Naive thymus-derived CD8-positive, alpha-beta T cell (primary cell): ENCODE measurements around the gene TAF4. TPM values are rescaled to one million over a fixed set of nuclear protein-coding genes. Genes with fewer than 3 reads are reported as not detected.
A peak's percentile ranks its signal among the peaks of the same experiment; 100 is the strongest.
"Not testable (repeated sequence)": the region's sequence is repeated elsewhere in the genome, so short reads cannot be mapped to it uniquely, and the experiment has no call there.

ENCODE experiments used
- ATAC-seq, 2 donors: fragments of 150-1000 bp; cut with Tn5 transposase in 1 of 2; sonication (Bioruptor Pico), chemical (Tn5 transposase) in 1 of 2; 1 replicate in 1 of 2; 2 replicates in 1 of 2; pipeline ENCODE4 v1.10.0; 2021; ENCODE audit warnings: mild to moderate bottlenecking in 2 of 2, moderate library complexity in 2 of 2
- POLR2A ChIA-PET: fragments of 350-600 bp; sonication (Branson Sonifier 250); formaldehyde crosslinking; loops from one replicate; lab custom pipeline; 2021; ENCODE audit warnings: antibody characterized with exemption; lab: Charles Lee
- DNase-seq, 10 donors: peaks; one replicate each; pipeline versions ENCODE4 v3.0.0 to v3.0.0-alpha.2; 2020 to 2022
- H3K27ac Mint-ChIP-seq, 10 donors: one replicate each; pipeline ENCODE4 v1.8.0; 2020 to 2022; ENCODE audit warnings: mild to moderate bottlenecking in 10 of 10, mixed read lengths in 10 of 10, moderate library complexity in 4 of 10, inconsistent platforms in 1 of 10
- H3K27me3 Mint-ChIP-seq, 5 donors: one replicate each; pipeline ENCODE4 v1.8.0; 2021 to 2022; ENCODE audit warnings: mixed read lengths in 5 of 5
- H3K36me3 Mint-ChIP-seq, 3 donors: one replicate each; pipeline ENCODE4 v1.8.0; 2020 to 2022; ENCODE audit warnings: mixed read lengths in 3 of 3, mild to moderate bottlenecking in 2 of 3, inconsistent platforms in 1 of 3
- H3K4me1 Mint-ChIP-seq, 4 donors: one replicate each; pipeline ENCODE4 v1.8.0; 2021 to 2022; ENCODE audit warnings: mixed read lengths in 4 of 4
- H3K4me3 Mint-ChIP-seq, 10 donors: one replicate each; pipeline ENCODE4 v1.8.0; 2020 to 2022; ENCODE audit warnings: mild to moderate bottlenecking in 10 of 10, mixed read lengths in 10 of 10, moderate library complexity in 6 of 10, inconsistent platforms in 1 of 10
- H3K9me3 Mint-ChIP-seq, 9 donors: one replicate each; pipeline ENCODE4 v1.8.0; 2020 to 2022; ENCODE audit warnings: mixed read lengths in 9 of 9, mild to moderate bottlenecking in 3 of 9, inconsistent platforms in 1 of 9, moderate library complexity in 1 of 9
- polyA plus RNA-seq, 3 donors: library from polyadenylated mRNA; unstranded; fragments of 300-500 nt; fragmentation: Illumina TruSeq; gene quantifications; one replicate each; pipeline ENCODE4 v1.2.3, GENCODE V29; 2021
- total RNA-seq, 8 experiments: library from RNA in 2 of 8; stranded (reverse) in 2 of 8; gene quantifications; one replicate each; pipeline ENCODE4 v1.2.3 and lab custom pipeline; 2021 to 2026

The TAF4 gene
- total and polyA plus RNA-seq, 5 experiments from 2014 or later = 0.31 to 41.5 (median 1.6) TPM

DNA sequence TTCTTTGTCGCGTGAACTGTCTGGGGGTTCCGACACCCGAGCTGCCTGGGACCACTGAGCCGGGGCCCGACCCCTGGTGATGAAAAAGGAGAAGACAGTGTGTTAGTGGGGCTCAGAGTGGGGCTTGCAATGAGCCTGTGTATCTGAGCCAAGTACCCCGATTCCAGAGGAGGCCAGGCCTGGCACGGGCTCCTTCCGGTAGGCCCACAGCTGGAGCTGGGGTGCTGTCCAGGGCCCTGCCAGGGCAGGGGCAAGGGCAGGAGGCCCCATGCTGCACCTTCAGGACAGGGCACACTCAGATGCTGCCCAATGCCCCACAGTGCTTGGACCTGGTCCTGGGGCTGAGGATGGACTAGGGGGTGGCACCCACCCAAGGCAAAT lies 89.4 kb downstream of the TAF4 start:
- H3K4me1 Mint-ChIP-seq = peaks cover 4 to 10% (median 8%) of the 10 kb centered on the region in 4 donors

DNA sequence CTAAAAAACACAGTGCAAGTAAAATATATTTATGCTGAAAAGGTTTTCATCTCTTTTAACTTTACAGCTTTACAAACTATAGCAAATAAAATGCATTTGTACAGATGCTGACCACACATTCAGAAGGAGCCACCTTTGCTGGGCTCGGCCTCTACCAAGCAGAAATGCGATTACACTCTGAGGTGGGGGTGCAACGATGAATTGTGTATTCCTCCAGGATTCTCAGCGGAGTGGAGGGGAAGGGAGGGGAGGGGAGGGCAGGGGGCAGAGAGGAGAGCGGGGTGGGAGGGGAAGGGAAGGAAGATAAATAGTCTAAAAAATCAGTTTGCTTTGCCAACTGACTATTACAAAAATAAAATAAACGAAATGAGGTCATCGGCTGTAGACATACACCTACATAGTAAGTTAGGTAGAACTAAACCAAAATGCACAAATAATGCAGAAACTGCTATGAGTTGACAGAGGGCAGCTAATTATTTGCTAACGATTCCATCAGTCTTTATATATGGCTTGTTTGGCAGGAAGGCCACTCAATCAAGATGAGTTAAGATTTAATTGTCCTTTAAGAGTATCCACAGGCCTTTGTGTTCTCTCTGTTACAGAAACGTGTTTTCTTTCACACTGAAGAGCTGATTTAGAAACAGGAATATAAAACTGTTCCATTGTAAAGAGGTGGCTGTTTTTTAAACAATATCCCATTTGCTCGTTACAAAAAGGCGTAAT lies 90.1 kb downstream of the TAF4 start:
- POLR2A ChIA-PET = no interaction called here

More for the DNA sequence above, 89.4 kb downstream of the TAF4 start:
- Mint-ChIP-seq H3K27ac (no peak overlapping the region), H3K27me3 (no peaks in the 10 kb centered on the region), H3K36me3 (peaks cover 8 to 51% (median 30%) of the 10 kb centered on the region in 3 donors), H3K4me3 (no peak overlapping the region), H3K9me3 (peaks cover 0 to 11% (median under 1%) of the 10 kb centered on the region in 9 donors)
- DNase-seq (no peak), ATAC-seq (no peak)
- POLR2A ChIA-PET = no interaction called here

DNA sequence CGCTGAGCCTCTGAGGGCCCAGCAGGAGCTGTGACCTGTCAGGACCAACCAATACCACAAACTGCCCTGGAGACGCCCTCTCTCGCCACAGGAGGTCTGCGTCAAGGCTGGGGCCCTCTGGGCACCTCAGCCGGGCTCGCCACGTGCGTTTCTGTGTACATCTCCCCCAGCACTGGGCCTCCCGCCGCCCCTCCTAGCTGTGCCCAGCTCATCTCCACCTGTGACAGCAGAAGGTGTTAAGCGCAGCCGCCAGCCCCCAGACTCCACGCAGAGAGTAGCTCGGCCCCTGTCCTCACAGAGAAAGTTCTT lies 91.4 kb downstream of the TAF4 start:
- peaks cover 6 to 48% (median 30%) of the 10 kb centered on the region in 3 donors for H3K36me3 Mint-ChIP-seq
- H3K4me3 Mint-ChIP-seq = no peak overlapping the region
- no peak for DNase-seq
- no peaks in the 10 kb centered on the region for H3K27me3 Mint-ChIP-seq
- ATAC-seq = no peak
- no peaks in the 10 kb centered on the region for H3K9me3 Mint-ChIP-seq
- peaks cover 0 to 4% (median 0%) of the 10 kb centered on the region in 4 donors for H3K4me1 Mint-ChIP-seq
- H3K27ac Mint-ChIP-seq = no peak overlapping the region
- POLR2A ChIA-PET = interaction anchor here (0.6 kb wide), 1 partner anchor 12 kb away, joined by 3 read pairs; no protein-coding TSS in a partner anchor

More for the DNA sequence above, 90.1 kb downstream of the TAF4 start:
- peaks cover 0 to 3% (median 3%) of the 10 kb centered on the region in 4 donors for H3K4me1 Mint-ChIP-seq
- H3K27me3 Mint-ChIP-seq = no peaks in the 10 kb centered on the region
- H3K27ac Mint-ChIP-seq = no peak overlapping the region
- H3K9me3 Mint-ChIP-seq = peaks cover 0 to 4% (median 0%) of the 10 kb centered on the region in 9 donors
- ATAC-seq (no peak), DNase-seq (no peak)
- H3K36me3 Mint-ChIP-seq = peaks cover 6 to 48% (median 30%) of the 10 kb centered on the region in 3 donors
- no peak overlapping the region for H3K4me3 Mint-ChIP-seq

DNA sequence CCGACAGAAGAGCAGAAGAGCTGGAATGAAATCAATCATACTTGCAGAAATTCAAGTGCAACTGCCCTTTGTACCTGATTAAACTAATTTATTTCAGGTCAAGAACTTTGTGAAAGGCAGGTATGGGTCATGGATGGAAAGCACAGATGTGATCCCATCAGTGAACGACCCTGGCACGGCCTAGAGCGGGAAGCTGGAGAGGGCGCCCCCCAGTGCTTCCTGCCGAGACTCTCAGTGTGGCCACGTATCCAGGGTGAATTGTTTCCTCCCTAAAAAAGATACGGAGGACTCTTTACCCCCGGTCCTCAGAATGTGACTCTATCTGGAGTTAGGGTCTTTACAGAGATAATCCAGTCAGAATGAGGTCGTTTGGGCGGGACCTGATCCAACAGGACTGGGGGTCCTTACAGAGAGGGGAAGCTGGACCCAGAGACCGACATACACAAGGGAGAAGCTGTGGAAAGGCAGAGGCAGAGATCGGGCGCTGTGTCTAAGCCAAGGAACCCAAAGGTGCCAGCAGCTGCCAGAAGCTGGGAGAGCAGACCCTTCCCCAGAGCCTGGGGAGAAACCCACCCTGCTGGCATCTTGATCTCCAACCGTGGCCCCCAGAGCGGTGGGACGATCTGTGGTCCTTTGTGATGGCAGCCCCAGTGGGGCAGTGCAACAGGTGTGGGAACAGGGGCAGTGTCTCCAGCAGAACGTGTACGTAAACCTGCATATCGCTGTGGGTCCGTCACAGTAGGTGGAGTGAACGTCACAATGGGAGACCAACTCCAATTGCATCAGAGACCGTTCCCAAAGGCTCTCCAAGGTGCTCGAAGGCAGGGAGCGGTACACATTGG lies 91.9 kb downstream of the TAF4 start:
- ATAC-seq = no peak
- H3K27me3 Mint-ChIP-seq = no peaks in the 10 kb centered on the region
- H3K4me3 Mint-ChIP-seq = no peak overlapping the region
- no peak overlapping the region for H3K27ac Mint-ChIP-seq
- POLR2A ChIA-PET = no interaction called here
- peaks cover 6 to 45% (median 30%) of the 10 kb centered on the region in 3 donors for H3K36me3 Mint-ChIP-seq
- no peaks in the 10 kb centered on the region for H3K9me3 Mint-ChIP-seq
- no peak for DNase-seq
- peaks cover 0 to 4% (median 0%) of the 10 kb centered on the region in 4 donors for H3K4me1 Mint-ChIP-seq

DNA sequence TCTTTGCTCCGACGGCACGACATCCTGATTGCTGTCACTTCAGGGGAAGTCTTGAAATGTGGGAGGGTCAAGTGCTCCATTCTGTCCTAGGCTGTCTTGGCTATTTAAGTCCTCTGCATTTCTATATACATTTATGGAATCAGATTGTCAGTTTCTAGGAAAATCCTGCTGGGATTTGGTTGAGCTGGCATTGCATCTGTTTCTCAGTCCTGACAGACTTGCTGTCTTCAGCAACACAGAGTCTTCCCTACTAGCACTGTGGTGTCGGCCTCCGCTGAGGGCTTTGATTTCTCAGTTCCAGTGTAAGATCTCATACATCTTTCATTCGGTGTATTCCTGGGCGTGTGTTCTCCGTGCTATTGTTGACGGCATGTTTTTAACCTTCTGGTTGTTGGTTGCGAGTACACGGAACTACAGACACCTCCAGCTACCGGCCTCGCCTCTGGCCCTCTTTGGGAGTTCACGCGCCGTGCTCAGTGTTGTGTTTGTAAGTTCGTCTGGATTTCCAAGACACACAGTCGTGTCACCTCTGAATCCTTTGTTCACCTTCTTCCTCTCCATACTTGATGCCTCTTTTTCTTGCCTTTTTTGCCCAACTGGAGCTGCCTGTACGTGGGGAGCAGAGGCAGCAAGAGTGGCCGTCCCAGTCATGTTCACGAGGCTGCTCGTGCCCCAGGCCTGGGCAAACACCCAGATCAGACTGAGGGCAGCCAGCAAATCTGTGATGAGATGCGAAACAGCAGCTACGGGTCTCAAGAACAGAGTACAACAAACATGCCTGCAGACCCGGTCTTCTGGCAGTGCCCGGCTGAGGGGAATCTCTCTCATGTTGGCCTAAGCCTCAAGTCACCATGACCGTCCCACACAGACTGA lies 92.8 kb downstream of the TAF4 start:
- Mint-ChIP-seq H3K4me1 (peaks cover 0 to 4% (median 2%) of the 10 kb centered on the region in 4 donors), H3K27ac (no peak overlapping the region), H3K36me3 (peaks cover 6 to 44% (median 30%) of the 10 kb centered on the region in 3 donors), H3K9me3 (no peaks in the 10 kb centered on the region), H3K27me3 (peaks cover 0 to 6% (median 3%) of the 10 kb centered on the region in 5 donors), H3K4me3 (no peak overlapping the region)
- ATAC-seq = no peak
- POLR2A ChIA-PET = no interaction called here
- DNase-seq = no peak

DNA sequence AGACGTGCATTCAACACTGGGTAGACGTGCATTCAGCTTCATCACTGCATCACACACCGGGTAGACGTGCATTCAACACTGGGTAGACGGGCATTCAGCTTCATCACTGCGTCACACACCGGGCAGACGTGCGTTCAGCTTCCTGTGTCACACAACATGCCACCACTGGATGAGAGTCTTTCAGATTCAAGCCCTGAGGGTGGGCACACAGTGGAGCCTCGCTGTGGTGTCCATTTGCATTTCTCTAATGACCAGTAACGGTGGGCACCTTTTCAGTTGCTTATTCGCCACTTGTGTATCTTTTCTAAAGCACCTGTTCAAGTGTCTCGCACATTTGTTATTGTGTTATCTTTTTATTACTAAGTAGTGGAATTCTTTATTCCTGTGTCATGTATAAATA lies 94.1 kb downstream of the TAF4 start:
- POLR2A ChIA-PET, H3K9me3 Mint-ChIP-seq, DNase-seq, ATAC-seq, H3K4me1 Mint-ChIP-seq, H3K27ac Mint-ChIP-seq, H3K4me3 Mint-ChIP-seq: not testable (repeated sequence)
- Mint-ChIP-seq H3K36me3 (peaks cover 6 to 37% (median 24%) of the 10 kb centered on the region in 3 donors), H3K27me3 (peaks cover 0 to 11% (median 6%) of the 10 kb centered on the region in 5 donors)

DNA sequence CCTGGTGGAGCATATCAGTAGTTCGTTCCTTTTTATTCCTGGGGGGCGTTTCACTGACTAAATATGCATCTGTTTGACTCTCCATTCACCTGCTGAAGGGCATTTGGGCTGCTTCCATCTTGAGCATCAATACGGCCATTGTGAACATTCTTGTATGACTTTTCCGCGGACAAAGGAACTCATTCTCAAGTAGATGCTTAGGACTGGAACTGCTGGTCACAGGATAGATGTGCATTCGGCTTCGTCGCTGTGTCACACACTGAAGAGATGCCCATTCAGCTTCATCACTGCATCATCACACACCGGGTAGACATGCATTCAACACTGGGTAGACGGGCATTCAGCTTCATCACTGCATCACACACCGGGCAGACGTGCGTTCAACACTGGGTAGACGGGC lies 95.3 kb downstream of the TAF4 start:
- Mint-ChIP-seq H3K36me3 (peaks cover 6 to 30% (median 17%) of the 10 kb centered on the region in 3 donors), H3K27me3 (peaks cover 0 to 17% (median 9%) of the 10 kb centered on the region in 5 donors), H3K27ac (no peak overlapping the region), H3K4me1 (peaks cover 0 to 6% (median 2%) of the 10 kb centered on the region in 4 donors), H3K4me3 (no peak overlapping the region), H3K9me3 (no peaks in the 10 kb centered on the region)
- no peak for DNase-seq
- POLR2A ChIA-PET = no interaction called here
- no peak for ATAC-seq

DNA sequence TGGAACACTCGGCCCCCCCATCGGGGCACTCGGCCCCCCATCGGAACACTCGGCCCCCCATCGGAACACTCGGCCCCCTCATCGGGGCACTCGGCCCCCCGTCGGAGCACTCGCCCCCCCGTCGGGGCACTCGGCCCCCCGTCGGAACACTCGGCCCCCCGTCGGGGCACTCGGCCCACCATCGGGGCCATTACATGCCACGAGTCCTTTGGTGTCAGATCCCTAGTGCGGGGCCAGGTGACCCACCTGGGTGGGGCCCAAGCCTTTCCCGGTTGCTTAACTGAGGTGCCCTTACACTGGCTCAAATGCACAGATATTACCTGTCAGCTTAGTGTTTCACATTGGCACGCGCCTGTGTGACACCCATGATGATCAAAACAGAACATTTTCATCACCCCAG lies 95.9 kb downstream of the TAF4 start:
- DNase-seq = no peak
- H3K4me1 Mint-ChIP-seq = peaks cover 0 to 6% (median 2%) of the 10 kb centered on the region in 4 donors
- H3K4me3 Mint-ChIP-seq = no peak overlapping the region
- no peak overlapping the region for H3K27ac Mint-ChIP-seq
- peaks cover 6 to 27% (median 17%) of the 10 kb centered on the region in 3 donors for H3K36me3 Mint-ChIP-seq
- peaks cover 0 to 19% (median 13%) of the 10 kb centered on the region in 5 donors for H3K27me3 Mint-ChIP-seq
- POLR2A ChIA-PET = no interaction called here
- no peak for ATAC-seq
- H3K9me3 Mint-ChIP-seq = no peaks in the 10 kb centered on the region

DNA sequence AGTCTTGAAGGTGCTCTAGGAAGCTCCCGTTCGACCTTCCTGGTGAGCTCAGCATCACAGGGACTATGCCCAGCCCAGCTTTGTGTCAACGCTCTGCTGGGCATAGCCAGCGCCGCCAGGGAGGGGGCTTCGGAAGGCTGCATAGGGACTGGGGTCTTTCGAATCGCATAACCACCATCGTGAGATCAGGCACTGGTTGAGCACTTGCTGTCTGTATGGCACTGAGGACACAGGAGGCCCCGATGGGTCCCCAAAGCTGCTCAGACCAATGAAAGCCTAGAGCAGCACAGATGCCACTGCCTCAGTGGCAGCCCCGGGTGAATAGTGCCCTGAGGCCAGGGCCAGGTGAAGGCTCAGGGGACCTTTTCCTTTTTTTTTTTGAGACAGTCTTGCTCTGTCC lies 96.7 kb downstream of the TAF4 start:
- peaks cover 7 to 20% (median 15%) of the 10 kb centered on the region in 3 donors for H3K36me3 Mint-ChIP-seq
- H3K27me3 Mint-ChIP-seq = peaks cover 2 to 27% (median 13%) of the 10 kb centered on the region in 5 donors
- POLR2A ChIA-PET = interaction anchor here (0.8 kb wide), 1 partner anchor 15 kb away, joined by 3 read pairs; no protein-coding TSS in a partner anchor
- peaks cover 0 to 6% (median 3%) of the 10 kb centered on the region in 4 donors for H3K4me1 Mint-ChIP-seq
- H3K9me3 Mint-ChIP-seq = no peaks in the 10 kb centered on the region
- DNase-seq (no peak), ATAC-seq (no peak)
- no peak overlapping the region for H3K4me3 Mint-ChIP-seq
- no peak overlapping the region for H3K27ac Mint-ChIP-seq

DNA sequence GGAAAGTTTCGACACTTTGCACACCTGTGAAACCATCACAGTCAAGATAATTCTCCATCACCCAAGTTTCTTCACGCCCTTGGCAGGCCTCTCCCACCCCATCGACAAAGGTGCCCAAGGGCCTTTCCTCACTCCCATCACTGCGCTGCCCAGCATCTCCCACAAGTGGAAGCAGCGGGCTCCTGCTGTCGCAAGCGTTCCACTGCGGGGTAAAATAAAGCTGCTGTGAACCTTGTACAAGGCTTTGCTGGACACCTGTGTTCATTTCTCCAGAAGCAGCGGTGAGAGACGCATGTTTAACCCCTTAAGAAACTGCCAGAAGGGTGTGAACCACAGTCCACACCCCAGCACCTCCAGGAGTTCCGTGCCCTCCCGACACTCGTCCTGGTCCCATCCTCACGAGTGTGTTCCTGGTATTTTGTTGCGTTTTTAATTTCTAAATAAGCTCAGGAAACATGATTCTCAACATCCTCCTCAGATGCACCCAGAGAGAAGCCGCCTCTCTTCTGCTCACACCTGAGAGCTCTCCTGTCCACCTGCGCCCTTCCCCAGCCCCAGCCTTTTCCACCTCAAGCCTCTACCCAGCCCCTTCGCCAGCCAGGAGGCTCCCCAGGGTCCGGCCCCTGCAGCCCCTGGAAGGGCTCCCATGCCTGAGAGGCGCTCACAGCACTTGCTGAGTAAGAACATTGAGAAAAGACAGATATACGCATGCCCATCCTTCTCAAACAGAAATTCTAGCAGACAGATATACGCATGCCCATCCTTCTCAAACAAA lies 97.5 kb downstream of the TAF4 start:
- Mint-ChIP-seq H3K4me1 (peaks cover 0 to 6% (median 2%) of the 10 kb centered on the region in 4 donors), H3K27ac (peak overlapping the region in 1 of 10 donors; percentile 25), H3K27me3 (peaks cover 4 to 34% (median 19%) of the 10 kb centered on the region in 5 donors), H3K4me3 (no peak overlapping the region), H3K9me3 (no peaks in the 10 kb centered on the region), H3K36me3 (peaks cover 13 to 14% (median 13%) of the 10 kb centered on the region in 3 donors)
- DNase-seq = no peak
- no peak for ATAC-seq
- POLR2A ChIA-PET = interaction anchor here (0.8 kb wide), 1 partner anchor 16 kb away, joined by 3 read pairs; no protein-coding TSS in a partner anchor

DNA sequence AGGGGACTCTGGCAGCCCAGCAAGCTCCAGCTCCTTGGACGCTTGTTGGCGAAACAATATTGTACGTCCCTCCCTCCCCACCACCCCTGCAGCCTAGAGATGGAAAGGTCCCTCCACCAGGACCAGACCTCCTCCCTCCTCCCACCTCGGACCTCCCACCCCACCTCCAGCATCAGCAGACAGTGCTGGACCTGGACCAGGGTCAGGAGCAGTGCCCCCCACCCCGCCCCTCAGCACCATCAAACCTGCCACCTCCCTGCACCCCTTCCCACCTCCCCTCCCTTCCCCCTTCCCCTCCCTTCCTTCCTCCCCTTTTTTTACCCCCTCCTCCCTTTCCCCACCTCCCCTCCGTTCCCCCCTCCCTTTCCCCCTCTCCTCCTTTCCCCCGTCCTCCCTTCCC lies 98.4 kb downstream of the TAF4 start:
- peaks cover 5 to 36% (median 20%) of the 10 kb centered on the region in 5 donors for H3K27me3 Mint-ChIP-seq
- peaks cover 3 to 10% (median 4%) of the 10 kb centered on the region in 3 donors for H3K36me3 Mint-ChIP-seq
- ATAC-seq = no peak
- H3K4me1 Mint-ChIP-seq = peaks cover 0 to 6% (median 2%) of the 10 kb centered on the region in 4 donors
- no peak for DNase-seq
- H3K9me3 Mint-ChIP-seq = no peaks in the 10 kb centered on the region
- POLR2A ChIA-PET = no interaction called here
- no peak overlapping the region for H3K27ac Mint-ChIP-seq
- H3K4me3 Mint-ChIP-seq = no peak overlapping the region
